AG09309 (cell line): ENCODE results near the gene C1orf105.

Experiments used
- DNase-seq: peaks from one replicate; pipeline ENCODE4 v3.0.0-alpha.2; 2010; ENCODE audit warnings: low read depth
- H3K4me3 ChIP-seq: 2 replicates; pipeline ENCODE4 v1.5.1; 2011; ENCODE audit warnings: mild to moderate bottlenecking, low read depth, low read length, moderate library complexity; ENCODE audit not compliant: control insufficient read depth
- TF ChIP-seq, protein P1 (sequence below): IDR thresholded peaks from 2 replicates; pipeline ENCODE4 v1.5.1; 2011; ENCODE audit warnings: mild to moderate bottlenecking, low read depth, low read length, inconsistent platforms; ENCODE audit not compliant: insufficient read depth, control insufficient read depth; ENCODE audit errors: missing control alignments

The C1orf105 gene

GRCh38 chr1:172451002-172451443 lies 30.5 kb downstream of the C1orf105 start:
- DNase-seq = no peak
- no peak overlapping the region for H3K4me3 ChIP-seq
- TF ChIP-seq, protein P1, sequence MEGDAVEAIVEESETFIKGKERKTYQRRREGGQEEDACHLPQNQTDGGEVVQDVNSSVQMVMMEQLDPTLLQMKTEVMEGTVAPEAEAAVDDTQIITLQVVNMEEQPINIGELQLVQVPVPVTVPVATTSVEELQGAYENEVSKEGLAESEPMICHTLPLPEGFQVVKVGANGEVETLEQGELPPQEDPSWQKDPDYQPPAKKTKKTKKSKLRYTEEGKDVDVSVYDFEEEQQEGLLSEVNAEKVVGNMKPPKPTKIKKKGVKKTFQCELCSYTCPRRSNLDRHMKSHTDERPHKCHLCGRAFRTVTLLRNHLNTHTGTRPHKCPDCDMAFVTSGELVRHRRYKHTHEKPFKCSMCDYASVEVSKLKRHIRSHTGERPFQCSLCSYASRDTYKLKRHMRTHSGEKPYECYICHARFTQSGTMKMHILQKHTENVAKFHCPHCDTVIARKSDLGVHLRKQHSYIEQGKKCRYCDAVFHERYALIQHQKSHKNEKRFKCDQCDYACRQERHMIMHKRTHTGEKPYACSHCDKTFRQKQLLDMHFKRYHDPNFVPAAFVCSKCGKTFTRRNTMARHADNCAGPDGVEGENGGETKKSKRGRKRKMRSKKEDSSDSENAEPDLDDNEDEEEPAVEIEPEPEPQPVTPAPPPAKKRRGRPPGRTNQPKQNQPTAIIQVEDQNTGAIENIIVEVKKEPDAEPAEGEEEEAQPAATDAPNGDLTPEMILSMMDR = no peak

DNA sequence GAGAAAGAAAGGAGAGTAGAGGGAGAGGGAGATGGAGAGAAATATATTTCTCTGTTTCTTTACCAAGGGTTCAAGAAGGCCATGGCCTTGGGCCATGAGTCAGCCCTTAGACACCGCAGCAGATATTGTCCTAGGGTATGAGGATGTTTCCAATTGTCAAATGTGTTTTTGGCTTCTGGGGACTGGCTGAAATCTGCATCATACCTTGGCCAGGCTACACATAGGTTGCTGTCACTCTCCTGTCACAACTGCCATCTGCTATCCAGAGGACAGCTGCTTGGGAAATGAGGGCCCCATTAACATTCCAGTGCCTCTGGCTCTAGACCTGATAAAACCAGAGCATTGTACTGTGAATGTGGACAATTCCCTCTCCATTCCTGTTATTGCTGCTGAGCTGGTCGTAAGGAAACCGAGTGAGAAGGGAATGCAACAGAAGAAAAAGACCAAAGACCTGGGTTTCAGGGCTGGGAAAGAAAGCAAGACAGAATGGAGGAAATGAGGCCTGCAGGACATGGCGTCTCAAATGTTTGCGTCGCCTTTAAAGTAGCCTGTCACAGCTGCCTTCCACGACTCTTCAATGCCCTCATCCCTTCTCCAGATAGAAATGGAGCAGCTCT lies 32.2 kb downstream of the C1orf105 start:
- no peak overlapping the region for H3K4me3 ChIP-seq
- no peak for DNase-seq
- TF ChIP-seq, protein P1 = no peak

DNA sequence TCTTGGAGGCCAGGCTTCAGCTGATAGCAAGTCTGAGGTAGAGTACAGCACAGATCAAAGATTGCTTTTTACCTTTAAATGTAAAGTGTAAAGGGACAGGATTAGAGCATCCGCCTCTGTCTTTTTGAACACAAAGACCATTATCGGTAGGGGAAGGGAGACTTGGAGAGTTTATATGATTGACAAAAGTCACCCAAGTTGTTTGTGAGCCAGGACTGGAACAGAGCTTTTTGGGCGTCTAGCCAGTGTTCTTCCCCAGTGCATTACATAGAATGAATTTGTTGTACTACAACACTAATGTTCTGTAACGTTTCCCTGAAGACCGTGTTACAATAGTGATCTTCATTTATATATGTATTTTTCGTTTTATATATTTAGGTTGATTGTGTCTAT lies 32.7 kb downstream of the C1orf105 start:
- H3K4me3 ChIP-seq = no peak overlapping the region
- no peak for DNase-seq
- TF ChIP-seq, protein P1 = no peak

- no peak for DNase-seq
- H3K4me3 ChIP-seq = no peak overlapping the region
- TF ChIP-seq, protein P1 = no peak
Measured at GRCh38 chr1:172453607-172454006, 33.1 kb downstream of the C1orf105 start.

- DNase-seq = no peak
- TF ChIP-seq, protein P1 = no peak
- no peak overlapping the region for H3K4me3 ChIP-seq
Measured at GRCh38 chr1:172455451-172455850, 35.0 kb downstream of the C1orf105 start.

- no peak overlapping the region for H3K4me3 ChIP-seq
- no peak for DNase-seq
- TF ChIP-seq, protein P1 = no peak
Measured at GRCh38 chr1:172456344-172456769, 35.9 kb downstream of the C1orf105 start.

DNA sequence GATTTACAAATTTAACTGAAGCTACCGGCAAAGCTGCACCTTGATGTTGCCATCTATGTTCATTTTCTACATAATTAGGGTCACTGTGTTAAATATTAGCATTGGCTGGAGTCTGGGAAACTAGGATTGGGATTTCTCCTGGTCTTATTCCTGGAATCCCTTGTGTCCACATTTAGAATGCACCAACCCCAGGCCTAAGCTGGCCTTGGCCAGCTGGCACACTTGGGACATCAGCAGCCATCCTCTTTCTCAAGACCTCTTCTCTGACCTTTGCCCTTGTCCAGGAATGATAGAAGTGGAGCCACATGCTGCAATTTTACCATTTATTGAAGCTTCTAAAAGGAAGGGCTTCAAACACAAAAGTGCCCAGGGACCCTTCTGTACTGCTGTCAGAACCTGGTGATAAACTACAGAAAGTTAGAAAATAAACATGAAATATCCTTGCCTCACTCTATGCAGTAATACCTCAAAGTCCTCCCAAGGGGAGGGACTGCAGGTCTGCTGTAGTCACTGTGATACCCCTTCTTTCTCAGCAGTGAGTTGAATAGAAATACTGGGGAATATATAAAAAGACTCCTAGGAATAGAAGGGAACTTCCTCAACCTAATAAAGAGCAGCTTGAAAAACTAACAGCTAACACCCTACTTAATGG lies 37.1 kb downstream of the C1orf105 start:
- H3K4me3 ChIP-seq = no peak overlapping the region
- TF ChIP-seq, protein P1 = no peak
- DNase-seq = no peak
